HEK293T (cell line): ENCODE measurements around the gene SH3BGRL.

Experiments used
- CTCF ChIA-PET: fragments of 350-600 bp; formaldehyde crosslinking; extraction: SDS; loops from one replicate; lab custom pipeline; 2021; ENCODE audit warnings: antibody characterized with exemption, inconsistent platforms; lab: Yijun Ruan, JAX
- POLR2A ChIA-PET: fragments of 350-600 bp; formaldehyde crosslinking; extraction: SDS; loops from one replicate; lab custom pipeline; 2020; ENCODE audit warnings: antibody characterized with exemption, inconsistent platforms; lab: Yijun Ruan, JAX
- DNase-seq: peaks from one replicate; pipeline ENCODE4 v3.0.0; 2012; ENCODE audit warnings: mixed read lengths; ENCODE audit errors: extremely low spot score
- ARNT ChIP-seq: fragments of 450-650 bp; IDR thresholded peaks from 2 replicates; pipeline ENCODE4 v1.6.1; 2017; ENCODE audit warnings: mild to moderate bottlenecking
- BHLHE40 ChIP-seq: fragments of 450-650 bp; IDR thresholded peaks from 2 replicates; pipeline ENCODE4 v1.6.1; 2016; ENCODE audit warnings: mild to moderate bottlenecking, moderate library complexity, borderline replicate concordance
- CTBP1 ChIP-seq: fragments of 450-650 bp; IDR thresholded peaks from 2 replicates; pipeline ENCODE4 v1.6.1; 2016; ENCODE audit warnings: borderline replicate concordance
- ELF4 ChIP-seq: fragments of 450-650 bp; IDR thresholded peaks from 2 replicates; pipeline ENCODE4 v1.6.1; 2017; ENCODE audit warnings: antibody characterized with exemption
- FOXA1 ChIP-seq: fragments of 450-650 bp; IDR thresholded peaks from 2 replicates; pipeline ENCODE4 v1.6.1; 2016; ENCODE audit warnings: mild to moderate bottlenecking
- FOXK2 ChIP-seq: fragments of 450-650 bp; IDR thresholded peaks from 2 replicates; pipeline ENCODE4 v1.6.1; 2016; ENCODE audit warnings: mild to moderate bottlenecking
- FOXM1 ChIP-seq: fragments of 450-650 bp; IDR thresholded peaks from 2 replicates; pipeline ENCODE4 v1.6.1; 2017; ENCODE audit warnings: mild to moderate bottlenecking, borderline replicate concordance
- HDGF ChIP-seq: fragments of 450-650 bp; IDR thresholded peaks from 2 replicates; pipeline ENCODE4 v1.6.1; 2017; ENCODE audit warnings: antibody characterized with exemption, borderline replicate concordance
- L3MBTL2 ChIP-seq: fragments of 450-650 bp; conservative IDR thresholded peaks from 2 replicates; pipeline ENCODE4 v1.6.1; 2016; ENCODE audit warnings: mild to moderate bottlenecking
- LEF1 ChIP-seq: fragments of 450-650 bp; IDR thresholded peaks from 2 replicates; pipeline ENCODE4 v1.6.1; 2017; ENCODE audit warnings: mild to moderate bottlenecking, borderline replicate concordance
- NFRKB ChIP-seq: fragments of 450-650 bp; IDR thresholded peaks from 2 replicates; pipeline ENCODE4 v1.6.1; 2016; ENCODE audit warnings: mild to moderate bottlenecking, moderate library complexity
- PKNOX1 ChIP-seq: fragments of 450-650 bp; IDR thresholded peaks from 2 replicates; pipeline ENCODE4 v1.6.1; 2016
- SP1 ChIP-seq: fragments of 450-650 bp; IDR thresholded peaks from 2 replicates; pipeline ENCODE4 v1.6.1; 2017
- SUZ12 ChIP-seq: fragments of 450-650 bp; IDR thresholded peaks from 2 replicates; pipeline ENCODE4 v1.6.1; 2016; ENCODE audit warnings: mild to moderate bottlenecking
- TARDBP ChIP-seq: fragments of 450-650 bp; IDR thresholded peaks from 2 replicates; pipeline ENCODE4 v1.6.1; 2016
- ZNF384 ChIP-seq: fragments of 450-650 bp; IDR thresholded peaks from 2 replicates; pipeline ENCODE4 v1.6.1; 2016

The SH3BGRL gene

GRCh38 chrX:81255876-81256275, 54.0 kb downstream of the SH3BGRL start:
- ChIA-PET POLR2A (no interaction called here), CTCF (no interaction called here)
- no peak for DNase-seq
- TF ChIP-seq NFRKB = no peak
- no peak for TF ChIP-seq FOXM1
- no peak for TF ChIP-seq CTBP1
- no peak for TF ChIP-seq BHLHE40
- no peak for TF ChIP-seq PKNOX1
- no peak for TF ChIP-seq TARDBP
- TF ChIP-seq FOXK2 = no peak
- no peak for TF ChIP-seq SP1
- TF ChIP-seq ARNT = no peak
- TF ChIP-seq ZNF384 = no peak

- ChIA-PET POLR2A (no interaction called here), CTCF (no interaction called here)
- no peak for TF ChIP-seq PKNOX1
- no peak for TF ChIP-seq ZNF384
- no peak for TF ChIP-seq HDGF
- no peak for TF ChIP-seq FOXK2
- TF ChIP-seq ARNT = no peak
- no peak for TF ChIP-seq NFRKB
- no peak for TF ChIP-seq SP1
- TF ChIP-seq L3MBTL2 = no peak
- TF ChIP-seq CTBP1 = no peak
- TF ChIP-seq FOXA1 = no peak
- no peak for TF ChIP-seq LEF1
- no peak for TF ChIP-seq BHLHE40
- TF ChIP-seq TARDBP = no peak
- no peak for TF ChIP-seq SUZ12
- no peak for TF ChIP-seq FOXM1
- no peak for DNase-seq
These were observed 55.9 kb downstream of the SH3BGRL start for GRCh38 chrX:81257817-81258216.

- POLR2A ChIA-PET = no interaction called here
- CTCF ChIA-PET = interaction anchor here (0.5 kb wide), 1 partner anchor 13 kb away, joined by 3 read pairs; no protein-coding TSS in a partner anchor
- DNase-seq = no peak
- no peak for TF ChIP-seq FOXM1
- TF ChIP-seq ZNF384 = no peak
These were observed 57.3 kb downstream of the SH3BGRL start for GRCh38 chrX:81259020-81259713.

- no peak for DNase-seq
- TF ChIP-seq L3MBTL2 (no peak), BHLHE40 (no peak), NFRKB (no peak), FOXK2 (no peak)
- ChIA-PET POLR2A (no interaction called here), CTCF (interaction anchor here (0.5 kb wide), 1 partner anchor 14 kb away, joined by 3 read pairs; no protein-coding TSS in a partner anchor)
These were observed 58.0 kb downstream of the SH3BGRL start for GRCh38 chrX:81259714-81260395.

- CTCF ChIA-PET = no interaction called here
- TF ChIP-seq FOXK2 = no peak
- TF ChIP-seq ELF4 = no peak
- TF ChIP-seq ZNF384 = no peak
- no peak for TF ChIP-seq ARNT
- no peak for TF ChIP-seq CTBP1
- no peak for DNase-seq
- POLR2A ChIA-PET = no interaction called here
These were observed 59.7 kb downstream of the SH3BGRL start for GRCh38 chrX:81261576-81261975.

GRCh38 chrX:81263059-81263458, 61.2 kb downstream of the SH3BGRL start:
- POLR2A ChIA-PET = no interaction called here
- CTCF ChIA-PET = no interaction called here
- DNase-seq = no peak
- TF ChIP-seq FOXK2 = no peak
- TF ChIP-seq ELF4 = no peak
- TF ChIP-seq PKNOX1 = no peak
- TF ChIP-seq SP1 = no peak
- TF ChIP-seq TARDBP = no peak

- no peak for DNase-seq
- ChIA-PET POLR2A (no interaction called here), CTCF (no interaction called here)
- no peak for TF ChIP-seq PKNOX1
- no peak for TF ChIP-seq BHLHE40
- no peak for TF ChIP-seq FOXK2
- no peak for TF ChIP-seq SUZ12
- no peak for TF ChIP-seq L3MBTL2
- no peak for TF ChIP-seq SP1
- TF ChIP-seq ZNF384 = no peak
- no peak for TF ChIP-seq NFRKB
- TF ChIP-seq ARNT = no peak
- no peak for TF ChIP-seq CTBP1
- TF ChIP-seq ELF4 = no peak
- TF ChIP-seq FOXA1 = no peak
- TF ChIP-seq TARDBP = no peak
- no peak for TF ChIP-seq HDGF
- TF ChIP-seq FOXM1 = no peak
- TF ChIP-seq LEF1 = no peak
These were observed 76.7 kb downstream of the SH3BGRL start for GRCh38 chrX:81278616-81279015.
